OCI-LY7 (cell line): ENCODE data around the gene ODC1. TPM values are rescaled to one million over a fixed set of nuclear protein-coding genes. Genes with fewer than 3 reads are reported as not detected.

Experiments
- BruUV-seq: library from RNA; stranded (reverse); fragments of 400-500 nt; replicated peaks from 2 replicates; lab custom pipeline; 2021; lab: Mats Ljungman, UMichigan
- CTCF ChIA-PET: fragments of 300-600 bp; sonication (Branson Sonifier 250); formaldehyde crosslinking; loops from one replicate; lab custom pipeline; 2022; ENCODE audit warnings: antibody characterized with exemption; ENCODE audit not compliant: unreplicated experiment; lab: Charles Lee
- POLR2A ChIA-PET: fragments of 300-600 bp; sonication (Branson Sonifier 250); formaldehyde crosslinking; loops from one replicate; lab custom pipeline; 2022; ENCODE audit warnings: antibody characterized with exemption; lab: Charles Lee
- DNase-seq: peaks from one replicate; pipeline ENCODE4 v3.0.0-alpha.2; 2015; ENCODE audit warnings: low spot score
- H2AFZ ChIP-seq: fragments of 200-600 bp; sonication (generic), shearing (Covaris generic); 2 replicates; pipeline ENCODE4 v1.6.1; 2014; ENCODE audit warnings: mild to moderate bottlenecking, antibody characterized with exemption, low read length, moderate library complexity
- H3K27ac ChIP-seq: fragments of 200-600 bp; sonication (generic); 2 replicates; pipeline ENCODE4 v1.5.1; 2014; ENCODE audit warnings: mixed run types, low read depth, mild to moderate bottlenecking, moderate library complexity, low read length, inconsistent platforms; ENCODE audit not compliant: poor library complexity, severe bottlenecking
- H3K36me3 ChIP-seq: fragments of 200-600 bp; sonication (generic); 2 replicates; pipeline ENCODE4 v1.6.1; 2014; ENCODE audit warnings: mild to moderate bottlenecking, antibody characterized with exemption, low read length, moderate library complexity, mixed read lengths; ENCODE audit not compliant: insufficient read depth
- H3K4me1 ChIP-seq: fragments of 200-600 bp; sonication (generic); 2 replicates; pipeline ENCODE4 v1.5.1; 2014; ENCODE audit warnings: mild to moderate bottlenecking, low read length; ENCODE audit not compliant: insufficient read depth, poor library complexity, severe bottlenecking
- H3K4me2 ChIP-seq: fragments of 200-600 bp; sonication (generic); 2 replicates; pipeline ENCODE4 v1.6.1; 2014; ENCODE audit warnings: mild to moderate bottlenecking, low read length
- H3K4me3 ChIP-seq: fragments of 200-600 bp; sonication (generic); 2 replicates; pipeline ENCODE4 v1.5.1; 2014; ENCODE audit warnings: mild to moderate bottlenecking, low read depth, low read length; ENCODE audit not compliant: poor library complexity, severe bottlenecking
- H3K79me2 ChIP-seq: fragments of 200-600 bp; sonication (generic); 2 replicates; pipeline ENCODE4 v1.6.1; 2016; ENCODE audit warnings: low read depth, mild to moderate bottlenecking, low read length, moderate library complexity, mixed read lengths; ENCODE audit not compliant: insufficient read depth
- H3K9me2 ChIP-seq: fragments of 200-600 bp; sonication (generic); 2 replicates; pipeline ENCODE4 v1.6.1; 2016; ENCODE audit warnings: mild to moderate bottlenecking, low read length, mixed read lengths; ENCODE audit not compliant: insufficient read depth
- H3K9me3 ChIP-seq: fragments of 200-600 bp; sonication (generic); 2 replicates; pipeline ENCODE4 v1.6.1; 2014; ENCODE audit warnings: mild to moderate bottlenecking, mixed run types, low read length, mixed read lengths
- H4K20me1 ChIP-seq: fragments of 200-600 bp; sonication (generic); 2 replicates; pipeline ENCODE4 v1.6.1; 2014; ENCODE audit warnings: mild to moderate bottlenecking, antibody characterized with exemption, low read length, moderate library complexity, mixed read lengths; ENCODE audit not compliant: insufficient read depth
- EZH2phosphoT487 ChIP-seq: fragments of 200-600 bp; sonication (generic); IDR thresholded peaks from 2 replicates; pipeline ENCODE4 v1.6.1; 2018; ENCODE audit warnings: low read depth, borderline replicate concordance, mild to moderate bottlenecking, mixed run types, antibody characterized with exemption, low read length, moderate library complexity, mixed read lengths
- intact Hi-C: fragments of 100-400 bp; cut with micrococcal nuclease; formaldehyde crosslinking; loops from one replicate; pipeline ENCODE4 v1.10.0; 2022; ENCODE audit not compliant: unreplicated experiment
- total RNA-seq, 2 experiments: library from RNA; depleted of rRNA in 1 of 2; stranded (reverse); fragments of >200 nt in 1 of 2; shearing (Covaris generic) in 1 of 2; gene quantifications; 2 replicates each; pipeline ENCODE4 v1.2.3, GENCODE V29; 2014 to 2022
- TF ChIP-seq, protein P1 (sequence below): fragments of 200-600 bp; sonication (generic); conservative IDR thresholded peaks from 2 replicates; pipeline ENCODE4 v1.5.1; 2014; ENCODE audit warnings: mild to moderate bottlenecking, antibody characterized with exemption, low read length, moderate library complexity, mixed read lengths

The ODC1 gene
- total RNA-seq, 2 experiments from 2014 or later: 256 to 273 TPM

- Histone ChIP-seq H3K4me1 (peaks cover 5% of the 10 kb centered on the region), H3K9me2 (no peaks in the 10 kb centered on the region), H3K9me3 (no peaks in the 10 kb centered on the region), H3K36me3 (peaks cover 38% of the 10 kb centered on the region), H3K4me2 (no peak overlapping the region), H3K4me3 (no peak overlapping the region), H4K20me1 (peaks cover 4% of the 10 kb centered on the region; the same call in 1 of the 2 replicates), H2AFZ (no peak overlapping the region), H3K79me2 (no peaks in the 10 kb centered on the region), H3K27ac (no peak overlapping the region)
- ChIA-PET POLR2A (interaction anchor here (0.6 to 1.3 kb wide), 2 partner anchors 10 to 249 kb away, joined by 3 to 5 read pairs; no protein-coding TSS in a partner anchor), CTCF (interaction anchor here (0.6 kb wide), 1 partner anchor 314 kb away, joined by 3 read pairs; no protein-coding TSS in a partner anchor)
- intact Hi-C loops: loop anchor here (5.0 kb wide), 2 partner anchors 224 to 294 kb away; no protein-coding TSS in a partner anchor
- BruUV-seq: no TSS peak
- TF ChIP-seq, protein P1, sequence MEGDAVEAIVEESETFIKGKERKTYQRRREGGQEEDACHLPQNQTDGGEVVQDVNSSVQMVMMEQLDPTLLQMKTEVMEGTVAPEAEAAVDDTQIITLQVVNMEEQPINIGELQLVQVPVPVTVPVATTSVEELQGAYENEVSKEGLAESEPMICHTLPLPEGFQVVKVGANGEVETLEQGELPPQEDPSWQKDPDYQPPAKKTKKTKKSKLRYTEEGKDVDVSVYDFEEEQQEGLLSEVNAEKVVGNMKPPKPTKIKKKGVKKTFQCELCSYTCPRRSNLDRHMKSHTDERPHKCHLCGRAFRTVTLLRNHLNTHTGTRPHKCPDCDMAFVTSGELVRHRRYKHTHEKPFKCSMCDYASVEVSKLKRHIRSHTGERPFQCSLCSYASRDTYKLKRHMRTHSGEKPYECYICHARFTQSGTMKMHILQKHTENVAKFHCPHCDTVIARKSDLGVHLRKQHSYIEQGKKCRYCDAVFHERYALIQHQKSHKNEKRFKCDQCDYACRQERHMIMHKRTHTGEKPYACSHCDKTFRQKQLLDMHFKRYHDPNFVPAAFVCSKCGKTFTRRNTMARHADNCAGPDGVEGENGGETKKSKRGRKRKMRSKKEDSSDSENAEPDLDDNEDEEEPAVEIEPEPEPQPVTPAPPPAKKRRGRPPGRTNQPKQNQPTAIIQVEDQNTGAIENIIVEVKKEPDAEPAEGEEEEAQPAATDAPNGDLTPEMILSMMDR: no peak
- no peak for TF ChIP-seq EZH2phosphoT487
- DNase-seq: no peak
These were observed 11.5 kb downstream of the ODC1 start for GRCh38 chr2:10436583-10437110.

DNA sequence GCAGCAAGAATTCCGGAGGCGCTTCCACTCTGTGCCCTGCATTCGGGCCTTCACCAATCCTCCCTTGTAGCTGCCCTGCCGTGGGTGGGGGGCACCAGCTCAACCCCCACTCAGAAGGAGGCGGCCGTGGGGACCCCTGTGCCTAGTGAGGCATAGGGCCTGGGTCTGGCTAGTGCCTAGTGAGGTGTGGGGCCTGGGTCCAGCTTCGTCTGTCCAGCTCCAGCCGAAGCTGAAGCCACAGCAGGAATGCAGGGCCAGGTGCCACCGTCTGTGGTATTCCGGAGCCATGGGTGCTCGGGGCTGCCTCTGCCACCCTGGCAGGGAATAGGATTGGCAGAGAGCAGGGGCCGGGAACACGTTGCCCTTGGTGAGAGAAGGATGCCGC is 12.3 kb downstream of the ODC1 start:
- peaks cover 4% of the 10 kb centered on the region; the same call in 1 of the 2 replicates for H4K20me1 ChIP-seq
- no peaks in the 10 kb centered on the region for H3K79me2 ChIP-seq
- no peak overlapping the region for H3K4me3 ChIP-seq
- DNase-seq: no peak
- BruUV-seq: no TSS peak
- no peaks in the 10 kb centered on the region for H3K9me3 ChIP-seq
- H3K36me3 ChIP-seq: peaks cover 30% of the 10 kb centered on the region
- no peak overlapping the region for H2AFZ ChIP-seq
- ChIA-PET POLR2A (interaction anchor here (1.1 to 1.6 kb wide), 2 partner anchors 9 to 451 kb away, joined by 3 to 7 read pairs; no protein-coding TSS in a partner anchor), CTCF (interaction anchor here (1.4 to 1.7 kb wide), 2 partner anchors 9 to 26 kb away, joined by 8 to 14 read pairs; no protein-coding TSS in a partner anchor)
- no peak for TF ChIP-seq EZH2phosphoT487
- TF ChIP-seq, protein P1: no peak
- intact Hi-C loops: loop anchor here (1.0 to 5.0 kb wide), 5 partner anchors 26 to 364 kb away; no protein-coding TSS in a partner anchor
- H3K9me2 ChIP-seq: no peaks in the 10 kb centered on the region
- H3K27ac ChIP-seq: no peak overlapping the region
- no peak overlapping the region for H3K4me2 ChIP-seq
- H3K4me1 ChIP-seq: peaks cover 5% of the 10 kb centered on the region
